CD4-positive, alpha-beta T cell treated with Interleukin-15 for 4 hours (primary cell): Measurements from ENCODE around the gene GALNTL6.

Experiments used
- DNase-seq: peaks from one replicate; pipeline ENCODE4 v3.0.0-alpha.2; 2020; ENCODE audit warnings: low spot score

The GALNTL6 gene

GRCh38 chr4:172554588-172554987 lies 741.4 kb downstream of the GALNTL6 start:
- DNase-seq: no peak

- no peak for DNase-seq
Measured at GRCh38 chr4:172555725-172556124, 742.5 kb downstream of the GALNTL6 start.

GRCh38 chr4:172573899-172574298 lies 760.7 kb downstream of the GALNTL6 start:
- DNase-seq: no peak

GRCh38 chr4:172578712-172579111 lies 765.5 kb downstream of the GALNTL6 start:
- no peak for DNase-seq

- no peak for DNase-seq
Measured at GRCh38 chr4:172584816-172585215, 771.6 kb downstream of the GALNTL6 start.

GRCh38 chr4:172596206-172596605 lies 783.0 kb downstream of the GALNTL6 start:
- DNase-seq: no peak

GRCh38 chr4:172599554-172599953 lies 786.4 kb downstream of the GALNTL6 start:
- no peak for DNase-seq

- DNase-seq: no peak
Measured at GRCh38 chr4:172601195-172601594, 788.0 kb downstream of the GALNTL6 start.

- DNase-seq: no peak
Measured at GRCh38 chr4:172619218-172619617, 806.0 kb downstream of the GALNTL6 start.

- DNase-seq: no peak
Measured at GRCh38 chr4:172619798-172620197, 806.6 kb downstream of the GALNTL6 start.

GRCh38 chr4:172628263-172628662 lies 815.1 kb downstream of the GALNTL6 start:
- DNase-seq: no peak

- DNase-seq: no peak
Measured at GRCh38 chr4:172630280-172630679, 817.1 kb downstream of the GALNTL6 start.

- DNase-seq: no peak
Measured at GRCh38 chr4:172631832-172632231, 818.6 kb downstream of the GALNTL6 start.

- DNase-seq: no peak
Measured at GRCh38 chr4:172648471-172648870, 835.3 kb downstream of the GALNTL6 start.

GRCh38 chr4:172649143-172649542 lies 835.9 kb downstream of the GALNTL6 start:
- DNase-seq: no peak

GRCh38 chr4:172650758-172651530 lies 837.7 kb downstream of the GALNTL6 start:
- DNase-seq: no peak

- no peak for DNase-seq
Measured at GRCh38 chr4:172651961-172652360, 838.8 kb downstream of the GALNTL6 start.

- no peak for DNase-seq
Measured at GRCh38 chr4:172652369-172652768, 839.2 kb downstream of the GALNTL6 start.

GRCh38 chr4:172653676-172654075 lies 840.5 kb downstream of the GALNTL6 start:
- no peak for DNase-seq

GRCh38 chr4:172654457-172654856 lies 841.3 kb downstream of the GALNTL6 start:
- no peak for DNase-seq

- DNase-seq: no peak
Measured at GRCh38 chr4:172656055-172656454, 842.9 kb downstream of the GALNTL6 start.

- DNase-seq: no peak
Measured at GRCh38 chr4:172657081-172657480, 843.9 kb downstream of the GALNTL6 start.

- DNase-seq: no peak
Measured at GRCh38 chr4:172660251-172660650, 847.0 kb downstream of the GALNTL6 start.

GRCh38 chr4:172662113-172662512 lies 848.9 kb downstream of the GALNTL6 start:
- DNase-seq: no peak
